PC-9 (cell line): ENCODE data around the gene SLC51A.

ENCODE experiments used
- EZH2 ChIP-seq: fragments of 200-600 bp; sonication (generic); IDR thresholded peaks from 2 replicates; pipeline ENCODE4 v1.8.0; 2017; ENCODE audit warnings: antibody characterized with exemption, low read depth
- TF ChIP-seq, protein P1 (sequence below): fragments of 200-600 bp; sonication (generic); conservative IDR thresholded peaks from 2 replicates; pipeline ENCODE4 v1.6.1; 2017; ENCODE audit warnings: mixed run types, antibody characterized with exemption, mild to moderate bottlenecking, moderate library complexity

GRCh38 chr3:196219194-196219969, 3.0 kb downstream of the SLC51A start:
- TF ChIP-seq, protein P1, sequence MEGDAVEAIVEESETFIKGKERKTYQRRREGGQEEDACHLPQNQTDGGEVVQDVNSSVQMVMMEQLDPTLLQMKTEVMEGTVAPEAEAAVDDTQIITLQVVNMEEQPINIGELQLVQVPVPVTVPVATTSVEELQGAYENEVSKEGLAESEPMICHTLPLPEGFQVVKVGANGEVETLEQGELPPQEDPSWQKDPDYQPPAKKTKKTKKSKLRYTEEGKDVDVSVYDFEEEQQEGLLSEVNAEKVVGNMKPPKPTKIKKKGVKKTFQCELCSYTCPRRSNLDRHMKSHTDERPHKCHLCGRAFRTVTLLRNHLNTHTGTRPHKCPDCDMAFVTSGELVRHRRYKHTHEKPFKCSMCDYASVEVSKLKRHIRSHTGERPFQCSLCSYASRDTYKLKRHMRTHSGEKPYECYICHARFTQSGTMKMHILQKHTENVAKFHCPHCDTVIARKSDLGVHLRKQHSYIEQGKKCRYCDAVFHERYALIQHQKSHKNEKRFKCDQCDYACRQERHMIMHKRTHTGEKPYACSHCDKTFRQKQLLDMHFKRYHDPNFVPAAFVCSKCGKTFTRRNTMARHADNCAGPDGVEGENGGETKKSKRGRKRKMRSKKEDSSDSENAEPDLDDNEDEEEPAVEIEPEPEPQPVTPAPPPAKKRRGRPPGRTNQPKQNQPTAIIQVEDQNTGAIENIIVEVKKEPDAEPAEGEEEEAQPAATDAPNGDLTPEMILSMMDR, result no peak
- no peak for TF ChIP-seq EZH2
